GM23338 (cell line): ENCODE data around the gene STRBP. TPM values are rescaled to one million over a fixed set of nuclear protein-coding genes. Genes with fewer than 3 reads are reported as not detected.

Experiments used
- ATAC-seq: fragments of 200-7000 bp; cut with Tn5 transposase; 3 replicates; pipeline ENCODE4 v1.9.1; 2020
- DNase-seq: peaks from one replicate; pipeline ENCODE4 v3.0.0-alpha.2; 2015; ENCODE audit warnings: low spot score
- H2AFZ ChIP-seq: fragments of 200-600 bp; sonication (generic); 2 replicates; pipeline ENCODE4 v1.8.0; 2016; ENCODE audit warnings: antibody characterized with exemption, mild to moderate bottlenecking, moderate library complexity
- H3F3A ChIP-seq: fragments of 200-600 bp; sonication (generic); replicated peaks from 2 replicates; pipeline ENCODE4 v1.8.0; 2017; ENCODE audit warnings: antibody characterized with exemption, mixed run types, low read depth
- H3K27ac ChIP-seq: fragments of 200-600 bp; sonication (generic); 2 replicates; pipeline ENCODE4 v1.6.1; 2016; ENCODE audit warnings: low read depth
- H3K27me3 ChIP-seq: fragments of 200-600 bp; sonication (generic); 2 replicates; pipeline ENCODE4 v1.8.0; 2016; ENCODE audit warnings: mild to moderate bottlenecking, mixed run types, moderate library complexity; ENCODE audit not compliant: insufficient read depth
- H3K36me3 ChIP-seq: fragments of 200-600 bp; sonication (generic); 2 replicates; pipeline ENCODE4 v1.8.0; 2016; ENCODE audit warnings: mild to moderate bottlenecking; ENCODE audit not compliant: insufficient read depth
- H3K4me1 ChIP-seq: fragments of 200-600 bp; sonication (generic); 2 replicates; pipeline ENCODE4 v1.8.0; 2016; ENCODE audit warnings: mild to moderate bottlenecking, moderate library complexity; ENCODE audit not compliant: insufficient read depth
- H3K4me2 ChIP-seq: fragments of 200-600 bp; sonication (generic); 2 replicates; pipeline ENCODE4 v1.7.1; 2017; ENCODE audit warnings: mixed run types
- H3K4me3 ChIP-seq: fragments of 200-600 bp; sonication (generic); 2 replicates; pipeline ENCODE4 v1.6.1; 2016; ENCODE audit warnings: mixed run types
- H3K79me2 ChIP-seq: fragments of 200-600 bp; sonication (generic); replicated peaks from 2 replicates; pipeline ENCODE4 v1.8.0; 2017; ENCODE audit warnings: mild to moderate bottlenecking; ENCODE audit not compliant: insufficient read depth
- H3K9me2 ChIP-seq: fragments of 200-600 bp; sonication (generic); 2 replicates; pipeline ENCODE4 v1.8.0; 2017; ENCODE audit not compliant: insufficient read depth
- H4K20me1 ChIP-seq: fragments of 200-600 bp; sonication (generic); replicated peaks from 2 replicates; pipeline ENCODE4 v1.8.0; 2017; ENCODE audit warnings: mild to moderate bottlenecking; ENCODE audit not compliant: insufficient read depth
- H3K27ac Mint-ChIP-seq: 2 replicates; pipeline ENCODE4 v1.8.0; 2020; ENCODE audit warnings: inconsistent platforms, mild to moderate bottlenecking, moderate library complexity, mixed read lengths
- H3K27me3 Mint-ChIP-seq: 3 replicates; pipeline ENCODE4 v1.8.0; 2022; ENCODE audit warnings: low read depth, mild to moderate bottlenecking, moderate library complexity, mixed read lengths, inconsistent platforms; ENCODE audit not compliant: insufficient read depth, poor library complexity
- H3K36me3 Mint-ChIP-seq: 3 replicates; pipeline ENCODE4 v1.8.0; 2021; ENCODE audit warnings: low read depth, mild to moderate bottlenecking, inconsistent platforms, moderate library complexity, mixed read lengths
- H3K4me1 Mint-ChIP-seq: 3 replicates; pipeline ENCODE4 v1.8.0; 2020; ENCODE audit warnings: mild to moderate bottlenecking, inconsistent platforms, mixed read lengths
- H3K4me3 Mint-ChIP-seq: 3 replicates; pipeline ENCODE4 v1.8.0; 2021; ENCODE audit warnings: moderate library complexity, mild to moderate bottlenecking, inconsistent platforms, mixed read lengths
- H3K9me3 Mint-ChIP-seq: 3 replicates; pipeline ENCODE4 v1.8.0; 2020; ENCODE audit warnings: moderate library complexity, mild to moderate bottlenecking, inconsistent platforms, mixed read lengths
- CREB1 ChIP-seq: fragments of 250-450 bp; sonication (Bioruptor Pico); IDR thresholded peaks from 2 replicates; pipeline ENCODE4 v1.5.0; 2020; ENCODE audit warnings: low read depth, mild to moderate bottlenecking, moderate library complexity
- EZH2 ChIP-seq: fragments of 200-600 bp; sonication (generic); IDR thresholded peaks from one replicate; pipeline ENCODE4 v1.8.0; 2017; ENCODE audit warnings: antibody characterized with exemption, mild to moderate bottlenecking, low read depth; ENCODE audit not compliant: unreplicated experiment
- EZH2phosphoT487 ChIP-seq: fragments of 200-600 bp; sonication (generic); IDR thresholded peaks from one replicate; pipeline ENCODE4 v1.8.1; 2018; ENCODE audit warnings: antibody characterized with exemption; ENCODE audit not compliant: unreplicated experiment
- JUNB ChIP-seq: IDR thresholded peaks from one replicate; pipeline ENCODE4 v1.6.1; 2016; ENCODE audit warnings: antibody characterized with exemption; ENCODE audit not compliant: unreplicated experiment
- NANOG ChIP-seq: IDR thresholded peaks from 2 replicates; pipeline ENCODE4 v1.6.1; 2016; ENCODE audit warnings: antibody characterized with exemption, borderline replicate concordance
- POLR2AphosphoS5 ChIP-seq: IDR thresholded peaks from 2 replicates; pipeline ENCODE4 v1.6.1; 2016; ENCODE audit warnings: antibody characterized with exemption, low read depth
- REST ChIP-seq: IDR thresholded peaks from one replicate; pipeline ENCODE4 v1.6.1; 2018; ENCODE audit warnings: antibody characterized with exemption; ENCODE audit not compliant: unreplicated experiment
- STAT1 ChIP-seq: IDR thresholded peaks from one replicate; pipeline ENCODE4 v1.6.1; 2016; ENCODE audit warnings: antibody characterized with exemption; ENCODE audit not compliant: unreplicated experiment
- ZNF114 ChIP-seq: fragments of 250-450 bp; sonication (Bioruptor Pico); IDR thresholded peaks from 2 replicates; pipeline ENCODE4 v1.5.0; 2020; ENCODE audit warnings: mild to moderate bottlenecking, moderate library complexity
- ZNF331 ChIP-seq: fragments of 250-450 bp; sonication (Bioruptor Pico); IDR thresholded peaks from 2 replicates; pipeline ENCODE4 v1.5.0; 2020; ENCODE audit warnings: low read depth, mild to moderate bottlenecking, moderate library complexity
- polyA plus RNA-seq: library from polyadenylated mRNA; unstranded; fragments of >200 nt; fragmentation: Nextera tagmentation; extraction: Ambion mirVana; gene quantifications from 2 replicates; pipeline ENCODE4 v1.2.1, GENCODE V29; 2016
- total RNA-seq: library from RNA; depleted of rRNA; stranded (reverse); fragments of >200 nt; shearing (Covaris generic); gene quantifications from 2 replicates; pipeline ENCODE4 v1.2.3, GENCODE V29; 2014
- TF ChIP-seq, protein P1 (sequence below): fragments of 250-450 bp; sonication (Bioruptor Pico); IDR thresholded peaks from 2 replicates; pipeline ENCODE4 v1.5.0; 2020; ENCODE audit warnings: mild to moderate bottlenecking, moderate library complexity
- TF ChIP-seq, protein P2 (sequence below): IDR thresholded peaks from 2 replicates; pipeline ENCODE4 v1.6.1; 2016; ENCODE audit warnings: antibody characterized with exemption
- TF ChIP-seq, protein P3 (sequence below), 2 experiments: fragments of 200-600 bp in 1 of 2; sonication (generic) in 1 of 2; conservative IDR thresholded peaks; 2 replicates each; pipeline versions ENCODE4 v1.5.1 to v1.6.1; 2016 to 2017; ENCODE audit warnings: antibody characterized with exemption in 2 of 2, low read depth in 2 of 2, mild to moderate bottlenecking in 2 of 2, moderate library complexity in 1 of 2

Gene STRBP
- total and polyA plus RNA-seq, 2 experiments from 2014 or later = 80.5 to 116 TPM

DNA sequence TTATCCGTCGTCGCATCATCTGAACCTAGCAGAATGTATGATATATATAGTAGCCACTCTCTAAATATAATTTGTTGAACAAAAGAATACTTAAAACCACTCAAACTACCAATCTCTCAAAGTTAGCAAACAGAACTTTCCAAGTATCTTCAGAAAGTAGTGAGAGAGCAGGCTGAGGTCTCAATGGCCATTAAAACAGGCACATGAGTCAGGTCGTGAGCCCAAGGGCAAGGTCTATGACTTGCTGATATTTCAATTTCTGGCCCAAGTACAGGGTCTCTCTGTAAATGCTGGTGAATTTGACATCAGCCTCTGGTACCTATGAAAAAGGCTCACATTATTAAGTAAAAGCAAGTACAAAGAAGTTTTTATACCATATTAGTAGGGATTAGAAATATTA, 139.8 kb downstream of the STRBP start:
- Histone ChIP-seq H3K9me2 (no peaks in the 10 kb centered on the region), H3K27me3 (no peaks in the 10 kb centered on the region), H3K79me2 (no peaks in the 10 kb centered on the region), H3K4me1 (peaks cover 7% of the 10 kb centered on the region; the same call in 1 of the 2 replicates), H3K27ac (no peak overlapping the region), H3K4me3 (no peak overlapping the region), H3K36me3 (peaks cover 3% of the 10 kb centered on the region; the same call in 1 of the 2 replicates), H4K20me1 (no peaks in the 10 kb centered on the region; the same call in 1 of the 2 replicates), H3K4me2 (no peak overlapping the region), H2AFZ (no peak overlapping the region), H3F3A (no peaks in the 10 kb centered on the region)
- H3K4me3 Mint-ChIP-seq = no peak overlapping the region
- DNase-seq = no peak
- no peaks in the 10 kb centered on the region for H3K9me3 Mint-ChIP-seq
- ATAC-seq = no peak
- no peak overlapping the region for H3K27ac Mint-ChIP-seq
- H3K4me1 Mint-ChIP-seq = peaks cover 15% of the 10 kb centered on the region
- H3K36me3 Mint-ChIP-seq = peaks cover 11% of the 10 kb centered on the region; the same call in 1 of the 3 replicates
- TF ChIP-seq, protein P1, sequence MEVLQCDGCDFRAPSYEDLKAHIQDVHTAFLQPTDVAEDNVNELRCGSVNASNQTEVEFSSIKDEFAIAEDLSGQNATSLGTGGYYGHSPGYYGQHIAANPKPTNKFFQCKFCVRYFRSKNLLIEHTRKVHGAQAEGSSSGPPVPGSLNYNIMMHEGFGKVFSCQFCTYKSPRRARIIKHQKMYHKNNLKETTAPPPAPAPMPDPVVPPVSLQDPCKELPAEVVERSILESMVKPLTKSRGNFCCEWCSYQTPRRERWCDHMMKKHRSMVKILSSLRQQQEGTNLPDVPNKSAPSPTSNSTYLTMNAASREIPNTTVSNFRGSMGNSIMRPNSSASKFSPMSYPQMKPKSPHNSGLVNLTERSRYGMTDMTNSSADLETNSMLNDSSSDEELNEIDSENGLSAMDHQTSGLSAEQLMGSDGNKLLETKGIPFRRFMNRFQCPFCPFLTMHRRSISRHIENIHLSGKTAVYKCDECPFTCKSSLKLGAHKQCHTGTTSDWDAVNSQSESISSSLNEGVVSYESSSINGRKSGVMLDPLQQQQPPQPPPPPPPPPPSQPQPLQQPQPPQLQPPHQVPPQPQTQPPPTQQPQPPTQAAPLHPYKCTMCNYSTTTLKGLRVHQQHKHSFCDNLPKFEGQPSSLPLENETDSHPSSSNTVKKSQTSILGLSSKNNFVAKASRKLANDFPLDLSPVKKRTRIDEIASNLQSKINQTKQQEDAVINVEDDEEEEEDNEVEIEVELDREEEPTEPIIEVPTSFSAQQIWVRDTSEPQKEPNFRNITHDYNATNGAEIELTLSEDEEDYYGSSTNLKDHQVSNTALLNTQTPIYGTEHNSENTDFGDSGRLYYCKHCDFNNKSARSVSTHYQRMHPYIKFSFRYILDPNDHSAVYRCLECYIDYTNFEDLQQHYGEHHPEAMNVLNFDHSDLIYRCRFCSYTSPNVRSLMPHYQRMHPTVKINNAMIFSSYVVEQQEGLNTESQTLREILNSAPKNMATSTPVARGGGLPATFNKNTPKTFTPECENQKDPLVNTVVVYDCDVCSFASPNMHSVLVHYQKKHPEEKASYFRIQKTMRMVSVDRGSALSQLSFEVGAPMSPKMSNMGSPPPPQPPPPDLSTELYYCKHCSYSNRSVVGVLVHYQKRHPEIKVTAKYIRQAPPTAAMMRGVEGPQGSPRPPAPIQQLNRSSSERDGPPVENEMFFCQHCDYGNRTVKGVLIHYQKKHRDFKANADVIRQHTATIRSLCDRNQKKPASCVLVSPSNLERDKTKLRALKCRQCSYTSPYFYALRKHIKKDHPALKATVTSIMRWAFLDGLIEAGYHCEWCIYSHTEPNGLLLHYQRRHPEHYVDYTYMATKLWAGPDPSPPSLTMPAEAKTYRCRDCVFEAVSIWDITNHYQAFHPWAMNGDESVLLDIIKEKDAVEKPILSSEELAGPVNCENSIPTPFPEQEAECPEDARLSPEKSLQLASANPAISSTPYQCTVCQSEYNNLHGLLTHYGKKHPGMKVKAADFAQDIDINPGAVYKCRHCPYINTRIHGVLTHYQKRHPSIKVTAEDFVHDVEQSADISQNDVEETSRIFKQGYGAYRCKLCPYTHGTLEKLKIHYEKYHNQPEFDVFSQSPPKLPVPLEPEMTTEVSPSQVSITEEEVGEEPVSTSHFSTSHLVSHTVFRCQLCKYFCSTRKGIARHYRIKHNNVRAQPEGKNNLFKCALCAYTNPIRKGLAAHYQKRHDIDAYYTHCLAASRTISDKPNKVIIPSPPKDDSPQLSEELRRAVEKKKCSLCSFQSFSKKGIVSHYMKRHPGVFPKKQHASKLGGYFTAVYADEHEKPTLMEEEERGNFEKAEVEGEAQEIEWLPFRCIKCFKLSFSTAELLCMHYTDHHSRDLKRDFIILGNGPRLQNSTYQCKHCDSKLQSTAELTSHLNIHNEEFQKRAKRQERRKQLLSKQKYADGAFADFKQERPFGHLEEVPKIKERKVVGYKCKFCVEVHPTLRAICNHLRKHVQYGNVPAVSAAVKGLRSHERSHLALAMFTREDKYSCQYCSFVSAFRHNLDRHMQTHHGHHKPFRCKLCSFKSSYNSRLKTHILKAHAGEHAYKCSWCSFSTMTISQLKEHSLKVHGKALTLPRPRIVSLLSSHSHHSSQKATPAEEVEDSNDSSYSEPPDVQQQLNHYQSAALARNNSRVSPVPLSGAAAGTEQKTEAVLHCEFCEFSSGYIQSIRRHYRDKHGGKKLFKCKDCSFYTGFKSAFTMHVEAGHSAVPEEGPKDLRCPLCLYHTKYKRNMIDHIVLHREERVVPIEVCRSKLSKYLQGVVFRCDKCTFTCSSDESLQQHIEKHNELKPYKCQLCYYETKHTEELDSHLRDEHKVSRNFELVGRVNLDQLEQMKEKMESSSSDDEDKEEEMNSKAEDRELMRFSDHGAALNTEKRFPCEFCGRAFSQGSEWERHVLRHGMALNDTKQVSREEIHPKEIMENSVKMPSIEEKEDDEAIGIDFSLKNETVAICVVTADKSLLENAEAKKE = no peak
- TF ChIP-seq EZH2 (no peak), STAT1 (no peak), ZNF114 (CRISPR knock-in tag) (no peak), CREB1 (no peak), ZNF331 (CRISPR knock-in tag) (no peak), POLR2AphosphoS5 (no peak), REST (no peak), JUNB (no peak), EZH2phosphoT487 (no peak), NANOG (no peak)
- TF ChIP-seq, protein P2, sequence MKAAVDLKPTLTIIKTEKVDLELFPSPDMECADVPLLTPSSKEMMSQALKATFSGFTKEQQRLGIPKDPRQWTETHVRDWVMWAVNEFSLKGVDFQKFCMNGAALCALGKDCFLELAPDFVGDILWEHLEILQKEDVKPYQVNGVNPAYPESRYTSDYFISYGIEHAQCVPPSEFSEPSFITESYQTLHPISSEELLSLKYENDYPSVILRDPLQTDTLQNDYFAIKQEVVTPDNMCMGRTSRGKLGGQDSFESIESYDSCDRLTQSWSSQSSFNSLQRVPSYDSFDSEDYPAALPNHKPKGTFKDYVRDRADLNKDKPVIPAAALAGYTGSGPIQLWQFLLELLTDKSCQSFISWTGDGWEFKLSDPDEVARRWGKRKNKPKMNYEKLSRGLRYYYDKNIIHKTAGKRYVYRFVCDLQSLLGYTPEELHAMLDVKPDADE = no peak
- TF ChIP-seq, protein P3, sequence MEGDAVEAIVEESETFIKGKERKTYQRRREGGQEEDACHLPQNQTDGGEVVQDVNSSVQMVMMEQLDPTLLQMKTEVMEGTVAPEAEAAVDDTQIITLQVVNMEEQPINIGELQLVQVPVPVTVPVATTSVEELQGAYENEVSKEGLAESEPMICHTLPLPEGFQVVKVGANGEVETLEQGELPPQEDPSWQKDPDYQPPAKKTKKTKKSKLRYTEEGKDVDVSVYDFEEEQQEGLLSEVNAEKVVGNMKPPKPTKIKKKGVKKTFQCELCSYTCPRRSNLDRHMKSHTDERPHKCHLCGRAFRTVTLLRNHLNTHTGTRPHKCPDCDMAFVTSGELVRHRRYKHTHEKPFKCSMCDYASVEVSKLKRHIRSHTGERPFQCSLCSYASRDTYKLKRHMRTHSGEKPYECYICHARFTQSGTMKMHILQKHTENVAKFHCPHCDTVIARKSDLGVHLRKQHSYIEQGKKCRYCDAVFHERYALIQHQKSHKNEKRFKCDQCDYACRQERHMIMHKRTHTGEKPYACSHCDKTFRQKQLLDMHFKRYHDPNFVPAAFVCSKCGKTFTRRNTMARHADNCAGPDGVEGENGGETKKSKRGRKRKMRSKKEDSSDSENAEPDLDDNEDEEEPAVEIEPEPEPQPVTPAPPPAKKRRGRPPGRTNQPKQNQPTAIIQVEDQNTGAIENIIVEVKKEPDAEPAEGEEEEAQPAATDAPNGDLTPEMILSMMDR (conservative IDR thresholded peaks at IDR 0.05; ENCODE audit: low read depth in 2 of 2) = no peak
- H3K27me3 Mint-ChIP-seq = no peaks in the 10 kb centered on the region
